Glutamatergic neuron (in vitro differentiated cells): ENCODE results near the gene LILRB2. TPM values are rescaled to one million over a fixed set of nuclear protein-coding genes. Genes with fewer than 3 reads are reported as not detected.
"Not testable (repeated sequence)": the region's sequence is repeated elsewhere in the genome, so short reads cannot be mapped to it uniquely, and the experiment has no call there.

ENCODE experiments used
- DNase-seq: peaks from one replicate; pipeline ENCODE4 v3.0.0; 2022
- H3K27ac Mint-ChIP-seq: one replicate; pipeline ENCODE4 v1.8.0; 2020; ENCODE audit warnings: mild to moderate bottlenecking, mixed read lengths, inconsistent platforms; ENCODE audit not compliant: unreplicated experiment
- H3K27me3 Mint-ChIP-seq: one replicate; pipeline ENCODE4 v1.8.0; 2020; ENCODE audit warnings: mild to moderate bottlenecking, moderate library complexity, mixed read lengths, inconsistent platforms; ENCODE audit not compliant: unreplicated experiment
- H3K36me3 Mint-ChIP-seq: one replicate; pipeline ENCODE4 v1.8.0; 2020; ENCODE audit warnings: mild to moderate bottlenecking, mixed read lengths, inconsistent platforms; ENCODE audit not compliant: unreplicated experiment
- H3K4me1 Mint-ChIP-seq: one replicate; pipeline ENCODE4 v1.8.0; 2020; ENCODE audit warnings: mild to moderate bottlenecking, low read depth, mixed read lengths, inconsistent platforms; ENCODE audit not compliant: unreplicated experiment
- H3K4me3 Mint-ChIP-seq: one replicate; pipeline ENCODE4 v1.8.0; 2020; ENCODE audit warnings: mild to moderate bottlenecking, mixed read lengths, inconsistent platforms; ENCODE audit not compliant: unreplicated experiment
- H3K9me3 Mint-ChIP-seq: one replicate; pipeline ENCODE4 v1.8.0; 2020; ENCODE audit warnings: mild to moderate bottlenecking, moderate library complexity, mixed read lengths, inconsistent platforms; ENCODE audit not compliant: unreplicated experiment
- total RNA-seq: library from RNA; stranded (reverse); fragmentation: NEBNext Ultra II Directional; extraction: Animal tissue kit (Norgen Biotek cat#: 25700); gene quantifications from one replicate; pipeline ENCODE4 v1.2.1, GENCODE V29; 2021; ENCODE audit not compliant: unreplicated experiment
- TF ChIP-seq, protein P1 (sequence below): fragments of 200-600 bp; sonication (generic); IDR thresholded peaks from one replicate; pipeline ENCODE4 v1.5.0; 2021; ENCODE audit not compliant: partially characterized antibody, unreplicated experiment

Gene LILRB2
- total RNA-seq, 1 donor from 2014 or later = 0.54 TPM

GRCh38 chr19:54282686-54283470, 2.0 kb upstream of the LILRB2 start:
- Mint-ChIP-seq H3K27me3 (peaks cover 13% of the 10 kb centered on the region), H3K27ac (peak overlapping the region; percentile 45), H3K4me3 (peak overlapping the region; percentile 72), H3K36me3 (peaks cover 5% of the 10 kb centered on the region), H3K4me1 (peaks cover 6% of the 10 kb centered on the region), H3K9me3 (peaks cover 26% of the 10 kb centered on the region)
- TF ChIP-seq, protein P1, sequence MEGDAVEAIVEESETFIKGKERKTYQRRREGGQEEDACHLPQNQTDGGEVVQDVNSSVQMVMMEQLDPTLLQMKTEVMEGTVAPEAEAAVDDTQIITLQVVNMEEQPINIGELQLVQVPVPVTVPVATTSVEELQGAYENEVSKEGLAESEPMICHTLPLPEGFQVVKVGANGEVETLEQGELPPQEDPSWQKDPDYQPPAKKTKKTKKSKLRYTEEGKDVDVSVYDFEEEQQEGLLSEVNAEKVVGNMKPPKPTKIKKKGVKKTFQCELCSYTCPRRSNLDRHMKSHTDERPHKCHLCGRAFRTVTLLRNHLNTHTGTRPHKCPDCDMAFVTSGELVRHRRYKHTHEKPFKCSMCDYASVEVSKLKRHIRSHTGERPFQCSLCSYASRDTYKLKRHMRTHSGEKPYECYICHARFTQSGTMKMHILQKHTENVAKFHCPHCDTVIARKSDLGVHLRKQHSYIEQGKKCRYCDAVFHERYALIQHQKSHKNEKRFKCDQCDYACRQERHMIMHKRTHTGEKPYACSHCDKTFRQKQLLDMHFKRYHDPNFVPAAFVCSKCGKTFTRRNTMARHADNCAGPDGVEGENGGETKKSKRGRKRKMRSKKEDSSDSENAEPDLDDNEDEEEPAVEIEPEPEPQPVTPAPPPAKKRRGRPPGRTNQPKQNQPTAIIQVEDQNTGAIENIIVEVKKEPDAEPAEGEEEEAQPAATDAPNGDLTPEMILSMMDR = no peak
- DNase-seq = no peak

GRCh38 chr19:54281729-54282075, 792 bp upstream of the LILRB2 start:
- not testable (repeated sequence) for DNase-seq, H3K27ac Mint-ChIP-seq, H3K4me1 Mint-ChIP-seq, H3K36me3 Mint-ChIP-seq, H3K4me3 Mint-ChIP-seq, H3K27me3 Mint-ChIP-seq
- peaks cover 17% of the 10 kb centered on the region for H3K9me3 Mint-ChIP-seq

DNA sequence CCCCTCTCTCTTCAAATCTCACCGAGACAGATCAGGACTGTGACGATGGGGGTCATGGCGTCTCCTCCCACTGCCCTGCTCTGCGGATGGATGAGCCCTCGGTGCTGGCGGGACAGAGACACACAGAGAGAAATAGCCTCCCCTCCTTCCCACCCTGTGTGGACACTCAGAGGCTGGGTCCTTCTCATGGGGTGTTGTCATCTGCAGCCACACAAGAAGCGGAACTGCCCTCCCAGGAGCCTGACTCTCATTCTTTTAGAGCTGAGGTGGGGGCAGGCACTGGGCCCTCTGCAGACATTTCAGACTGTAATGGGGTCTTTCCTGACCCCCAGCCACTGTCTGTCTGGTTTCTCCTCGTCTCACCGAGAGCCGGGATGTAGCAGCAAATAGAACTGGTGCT, 469 bp downstream of the LILRB2 start:
- peak overlapping the region; percentile 3 for H3K4me3 Mint-ChIP-seq
- H3K4me1 Mint-ChIP-seq, DNase-seq, H3K27ac Mint-ChIP-seq, H3K36me3 Mint-ChIP-seq, H3K27me3 Mint-ChIP-seq: not testable (repeated sequence)
- H3K9me3 Mint-ChIP-seq = peaks cover 17% of the 10 kb centered on the region

- not testable (repeated sequence) for DNase-seq
These were observed 885 bp downstream of the LILRB2 start for GRCh38 chr19:54280025-54280424.

DNA sequence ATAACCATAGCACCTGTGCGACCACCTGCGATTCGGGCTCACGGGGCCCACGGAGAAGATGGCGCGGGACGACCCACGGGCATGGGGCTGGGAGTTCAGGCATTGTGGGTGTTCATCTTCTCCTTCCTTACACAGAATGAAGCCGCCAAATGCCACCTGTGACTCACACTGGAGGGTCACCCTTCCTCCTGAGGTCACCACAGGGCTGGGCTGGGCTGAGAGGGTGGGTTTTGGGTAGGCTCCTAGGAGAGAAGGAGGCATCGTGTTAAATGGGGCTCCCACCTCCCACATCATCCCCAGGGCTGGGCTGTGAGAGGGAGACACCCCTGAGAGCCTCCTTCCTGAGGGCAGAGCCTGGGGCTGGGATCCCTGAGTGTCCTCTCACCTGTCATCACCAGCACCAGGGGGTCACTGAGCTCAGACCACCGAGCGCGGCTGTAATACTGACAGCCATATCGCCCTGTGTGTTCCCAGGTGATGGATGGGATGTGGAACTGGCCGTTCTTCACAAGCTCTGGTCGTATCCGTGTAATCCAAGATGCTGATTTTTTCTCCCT, 1.4 kb downstream of the LILRB2 start:
- Mint-ChIP-seq H3K4me3 (no peak overlapping the region), H3K9me3 (peaks cover 12% of the 10 kb centered on the region), H3K27me3 (no peaks in the 10 kb centered on the region), H3K36me3 (peaks cover 5% of the 10 kb centered on the region), H3K27ac (no peak overlapping the region), H3K4me1 (peaks cover 7% of the 10 kb centered on the region)
- no peak for DNase-seq
- TF ChIP-seq, protein P1 = no peak

More at GRCh38 chr19:54280025-54280424, 885 bp downstream of the LILRB2 start:
- H3K9me3 Mint-ChIP-seq = peaks cover 17% of the 10 kb centered on the region
- H3K27me3 Mint-ChIP-seq, H3K4me3 Mint-ChIP-seq, H3K27ac Mint-ChIP-seq, H3K4me1 Mint-ChIP-seq, H3K36me3 Mint-ChIP-seq: not testable (repeated sequence)

GRCh38 chr19:54278571-54279195, 2.2 kb downstream of the LILRB2 start:
- not testable (repeated sequence) for DNase-seq, H3K27ac Mint-ChIP-seq, H3K27me3 Mint-ChIP-seq, H3K4me3 Mint-ChIP-seq, H3K36me3 Mint-ChIP-seq
- Mint-ChIP-seq H3K4me1 (peaks cover 14% of the 10 kb centered on the region), H3K9me3 (peaks cover 11% of the 10 kb centered on the region)

- H3K4me1 Mint-ChIP-seq = peaks cover 12% of the 10 kb centered on the region
- H3K27ac Mint-ChIP-seq, DNase-seq, H3K9me3 Mint-ChIP-seq, H3K27me3 Mint-ChIP-seq, H3K4me3 Mint-ChIP-seq, H3K36me3 Mint-ChIP-seq: not testable (repeated sequence)
These were observed 2.9 kb downstream of the LILRB2 start for GRCh38 chr19:54278056-54278455.

GRCh38 chr19:54277111-54277615, 3.7 kb downstream of the LILRB2 start:
- H3K27me3 Mint-ChIP-seq, H3K36me3 Mint-ChIP-seq, H3K9me3 Mint-ChIP-seq, H3K4me3 Mint-ChIP-seq, H3K27ac Mint-ChIP-seq, DNase-seq: not testable (repeated sequence)
- H3K4me1 Mint-ChIP-seq = peaks cover 12% of the 10 kb centered on the region
